Mesodermal cell (in vitro differentiated cells): ENCODE data around the gene PIK3R3.
"Not testable (repeated sequence)": the region's sequence is repeated elsewhere in the genome, so short reads cannot be mapped to it uniquely, and the experiment has no call there.

Experiments
- H3K27ac ChIP-seq: 2 replicates; pipeline ENCODE4 v1.7.0; 2013; ENCODE audit warnings: mild to moderate bottlenecking, low read depth, low read length, moderate library complexity; ENCODE audit not compliant: severe bottlenecking
- H3K36me3 ChIP-seq: 2 replicates; pipeline ENCODE4 v1.7.1; 2013; ENCODE audit warnings: mild to moderate bottlenecking, low read length, moderate library complexity; ENCODE audit not compliant: control insufficient read depth, insufficient read depth
- H3K4me1 ChIP-seq: one replicate; pipeline ENCODE4 v1.7.1; 2013; ENCODE audit warnings: mild to moderate bottlenecking, low read length; ENCODE audit not compliant: insufficient read depth, control insufficient read depth, poor library complexity, severe bottlenecking
- H3K4me3 ChIP-seq: 2 replicates; pipeline ENCODE4 v1.7.0; 2013; ENCODE audit warnings: low read length, control low read depth, mild to moderate bottlenecking; ENCODE audit not compliant: insufficient read depth, poor library complexity, severe bottlenecking; ENCODE audit errors: extremely low read depth
- H3K9me3 ChIP-seq: 2 replicates; pipeline ENCODE4 v1.7.1; 2013; ENCODE audit warnings: mild to moderate bottlenecking, low read length, moderate library complexity; ENCODE audit not compliant: control insufficient read depth
- WGBS, 2 experiments: methylation state at CpG; one replicate each; pipeline ENCODE4 v1.1.5; 2013; ENCODE audit warnings: missing lambda C conversion rate in 2 of 2; ENCODE audit not compliant: insufficient coverage in 2 of 2; 5-methylcytosine and 5-hydroxymethylcytosine counted together

Gene PIK3R3

GRCh38 chr1:46099215-46099614 is 33.2 kb downstream of the PIK3R3 start:
- H3K4me3 ChIP-seq, result no peak overlapping the region
- H3K9me3 ChIP-seq, result peaks cover 18% of the 10 kb centered on the region
- no CpG with 5 or more reads among the region's 1 CpG for WGBS, 2 experiments
- peaks cover 20% of the 10 kb centered on the region for H3K36me3 ChIP-seq
- H3K4me1 ChIP-seq, result no peaks in the 10 kb centered on the region
- H3K27ac ChIP-seq, result no peak overlapping the region

DNA sequence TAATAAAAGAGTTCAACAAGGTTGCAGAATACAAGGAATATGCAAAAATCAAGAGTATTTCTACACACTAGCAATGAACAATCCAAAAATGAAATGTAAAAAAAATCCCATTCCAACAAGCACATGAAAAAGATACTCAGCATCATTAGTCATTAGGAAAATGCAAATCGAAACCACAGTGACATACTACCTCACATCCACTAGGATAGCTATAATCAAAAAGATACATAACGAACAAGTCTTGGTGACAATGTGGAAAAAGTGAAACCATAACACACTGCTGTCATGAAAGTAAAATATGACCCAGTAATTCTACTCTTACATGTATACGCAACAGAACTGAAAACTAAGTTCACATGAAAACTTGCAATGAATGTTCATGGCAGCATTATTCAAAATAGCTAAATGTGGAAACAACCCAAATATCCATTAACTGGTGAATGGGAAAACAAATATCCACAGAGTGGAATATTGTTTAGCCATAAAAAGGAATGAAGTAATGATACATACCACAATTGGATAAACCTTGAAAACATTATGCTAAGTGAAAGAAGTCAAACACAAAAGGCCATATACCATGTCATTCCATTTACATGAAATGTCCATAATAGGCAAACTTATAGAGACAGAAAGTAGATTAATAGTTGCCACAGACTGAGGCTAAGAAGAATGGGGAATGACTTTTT is 34.3 kb downstream of the PIK3R3 start:
- H3K4me3 ChIP-seq, result no peak overlapping the region
- no peaks in the 10 kb centered on the region for H3K4me1 ChIP-seq
- H3K27ac ChIP-seq, result no peak overlapping the region
- 80% methylated on average over 2 of the region's 3 CpGs; no CpG with 5 or more reads in 1 of the 2 experiments for WGBS, 2 experiments
- peaks cover 18% of the 10 kb centered on the region for H3K9me3 ChIP-seq
- H3K36me3 ChIP-seq, result peaks cover 20% of the 10 kb centered on the region

DNA sequence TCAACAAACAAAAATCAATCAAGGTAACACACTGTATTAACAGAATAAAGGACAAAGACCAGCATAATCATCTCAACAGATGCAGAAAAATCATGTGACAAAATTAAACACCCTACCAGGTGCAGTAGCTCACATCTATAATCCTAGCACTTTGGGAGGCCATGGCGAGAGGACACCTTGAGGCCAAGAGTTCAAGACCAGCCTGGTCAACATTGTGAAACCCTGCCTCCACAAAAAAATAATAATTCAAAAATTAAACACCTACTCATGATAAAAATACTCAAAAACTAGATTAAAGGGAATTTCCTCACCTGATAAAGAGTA is 35.3 kb downstream of the PIK3R3 start:
- 80 to 90% methylated on average over 1 of the region's 1 CpG for WGBS, 2 experiments
- no peak overlapping the region for H3K4me3 ChIP-seq
- no peaks in the 10 kb centered on the region for H3K4me1 ChIP-seq
- no peak overlapping the region for H3K27ac ChIP-seq
- peaks cover 18% of the 10 kb centered on the region for H3K9me3 ChIP-seq
- H3K36me3 ChIP-seq, result peaks cover 13% of the 10 kb centered on the region

DNA sequence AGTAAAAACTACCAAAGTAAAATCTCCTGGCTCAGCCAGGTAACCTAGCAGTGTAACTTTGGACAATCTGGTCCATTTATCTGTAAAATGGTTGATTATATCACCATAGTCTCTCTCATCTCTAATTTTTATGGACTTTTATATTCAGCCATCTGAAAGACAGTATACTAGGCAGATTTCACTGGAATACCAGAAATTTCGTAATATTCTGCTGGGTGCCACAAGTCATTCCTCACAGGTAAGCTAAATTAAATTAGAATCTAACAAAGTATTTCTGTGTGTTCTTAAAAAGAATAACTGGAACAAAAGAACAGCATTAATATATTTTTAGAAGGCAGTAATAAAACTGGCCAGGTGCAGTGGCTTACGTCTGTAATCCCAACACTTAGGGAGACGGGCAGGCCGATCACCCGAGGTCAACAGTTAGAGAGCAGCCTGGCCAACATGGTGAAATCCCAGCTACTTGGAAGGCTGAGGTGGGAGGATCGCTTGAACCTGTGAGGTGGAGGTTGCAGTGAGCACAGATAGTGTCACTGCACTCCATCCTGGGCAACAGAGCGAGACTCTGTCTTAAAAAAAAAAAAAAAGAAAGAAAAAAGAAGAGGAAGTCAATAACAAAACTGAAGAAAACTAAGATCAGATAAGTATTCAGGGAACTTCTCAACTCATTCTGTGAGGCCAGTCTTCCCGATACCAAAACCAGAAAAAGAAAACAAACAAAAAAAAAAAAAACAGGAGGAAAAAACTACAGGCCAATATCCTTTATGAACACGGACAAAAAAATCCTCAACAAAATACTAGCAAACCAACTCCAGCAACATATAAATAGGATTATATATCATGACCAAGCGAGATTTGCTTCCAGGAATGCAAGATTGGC is 35.9 kb downstream of the PIK3R3 start:
- Histone ChIP-seq H3K36me3 (peaks cover 12% of the 10 kb centered on the region), H3K9me3 (peaks cover 18% of the 10 kb centered on the region), H3K27ac (no peak overlapping the region), H3K4me1 (no peaks in the 10 kb centered on the region), H3K4me3 (no peak overlapping the region)
- WGBS, 2 experiments, result 90 to 94% methylated on average over 5 to 7 of the region's 10 CpGs

- not testable (repeated sequence) for H3K4me1 ChIP-seq, H3K4me3 ChIP-seq, H3K36me3 ChIP-seq, H3K27ac ChIP-seq
- peaks cover 13% of the 10 kb centered on the region for H3K9me3 ChIP-seq
- 86% methylated on average over 2 of the region's 3 CpGs; no CpG with 5 or more reads in 1 of the 2 experiments for WGBS, 2 experiments
Measured at GRCh38 chr1:46095110-46095509, 37.3 kb downstream of the PIK3R3 start.

DNA sequence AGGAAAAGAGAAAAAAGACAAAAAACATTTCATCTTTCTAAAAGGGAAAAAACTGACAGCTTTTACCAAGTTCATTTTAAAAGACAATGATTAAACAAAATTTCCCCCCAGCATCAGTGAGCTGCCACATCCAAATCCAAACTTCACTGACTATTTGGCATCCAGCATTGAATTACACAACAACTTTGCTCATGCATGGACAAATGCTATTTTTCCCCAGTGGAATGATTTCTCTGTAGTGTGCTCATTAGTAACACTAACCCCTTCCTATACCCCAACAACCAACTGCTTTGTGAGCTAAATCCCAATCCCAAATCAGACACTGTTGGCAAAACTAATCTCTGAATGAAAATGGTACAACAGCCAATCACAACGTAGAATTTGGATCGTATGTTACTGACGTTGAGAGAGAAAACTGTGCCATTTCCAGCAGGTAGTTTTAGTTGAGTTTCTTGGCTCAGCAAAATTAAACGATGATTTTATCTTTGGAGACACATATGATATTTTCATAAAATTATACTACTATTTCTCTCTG is 37.9 kb downstream of the PIK3R3 start:
- Histone ChIP-seq H3K36me3 (peaks cover 4% of the 10 kb centered on the region), H3K4me1 (no peaks in the 10 kb centered on the region), H3K27ac (no peak overlapping the region), H3K4me3 (no peak overlapping the region), H3K9me3 (peaks cover 11% of the 10 kb centered on the region)
- WGBS, 2 experiments, result 95 to 100% methylated on average over 3 of the region's 4 CpGs

DNA sequence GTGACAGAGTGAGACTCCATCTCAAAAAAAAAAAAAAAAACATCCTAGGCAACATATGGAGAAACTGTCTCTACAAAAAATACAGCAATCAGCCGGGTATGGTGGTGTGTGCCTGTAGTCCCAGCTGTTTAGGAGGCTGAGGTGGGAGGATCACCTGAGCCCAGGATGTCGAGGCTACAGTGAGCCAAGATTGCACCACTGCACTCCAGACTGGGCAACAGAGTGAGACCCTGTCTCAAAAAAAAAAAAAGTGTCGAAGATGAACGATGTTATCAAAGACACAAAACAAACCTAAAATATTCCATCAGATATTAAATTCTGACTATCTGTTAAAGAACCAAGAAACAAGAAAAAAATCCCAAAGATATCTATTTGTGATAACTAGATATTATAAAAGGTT is 38.6 kb downstream of the PIK3R3 start:
- not testable (repeated sequence) for H3K27ac ChIP-seq, H3K36me3 ChIP-seq, H3K9me3 ChIP-seq, H3K4me3 ChIP-seq, H3K4me1 ChIP-seq
- 100% methylated on average over 2 to 3 of the region's 4 CpGs for WGBS, 2 experiments

- Histone ChIP-seq H3K4me1 (no peaks in the 10 kb centered on the region), H3K9me3 (no peaks in the 10 kb centered on the region), H3K27ac (no peak overlapping the region), H3K36me3 (no peaks in the 10 kb centered on the region), H3K4me3 (no peak overlapping the region)
- WGBS, 2 experiments, result 89% methylated on average over 1 of the region's 1 CpG; no CpG with 5 or more reads in 1 of the 2 experiments
Measured at GRCh38 chr1:46087891-46088290, 44.5 kb downstream of the PIK3R3 start.

DNA sequence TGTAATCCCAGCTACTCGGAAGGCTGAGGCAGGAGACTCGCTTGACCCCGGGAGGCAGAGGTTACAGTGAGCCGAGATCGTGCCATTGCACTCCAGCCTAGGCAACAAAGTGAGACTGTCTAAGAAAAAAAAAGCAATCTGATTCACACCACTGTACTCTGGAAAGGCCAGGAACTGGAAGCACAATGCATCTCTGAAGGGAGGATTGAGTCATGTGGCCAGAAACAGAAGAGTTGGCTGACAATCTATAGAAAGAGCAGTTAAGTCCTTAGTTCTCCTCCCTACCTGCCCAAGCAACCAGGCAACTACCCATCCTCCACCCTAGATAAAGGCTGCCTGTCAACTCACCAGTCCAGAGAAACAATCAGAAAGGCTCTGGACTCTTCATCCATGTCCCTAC is 45.9 kb downstream of the PIK3R3 start:
- Histone ChIP-seq H3K4me3 (no peak overlapping the region), H3K9me3 (no peaks in the 10 kb centered on the region), H3K4me1 (no peaks in the 10 kb centered on the region), H3K36me3 (no peaks in the 10 kb centered on the region), H3K27ac (no peak overlapping the region)
- 94 to 100% methylated on average over 5 of the region's 5 CpGs for WGBS, 2 experiments

GRCh38 chr1:46084553-46085451 is 47.6 kb downstream of the PIK3R3 start:
- WGBS, 2 experiments, result no CpG with 5 or more reads among the region's 1 CpG
- Histone ChIP-seq H3K9me3 (no peaks in the 10 kb centered on the region), H3K4me3 (no peak overlapping the region), H3K36me3 (no peaks in the 10 kb centered on the region), H3K27ac (no peak overlapping the region), H3K4me1 (no peaks in the 10 kb centered on the region)
